Brain microvascular endothelial cell (primary cell): ENCODE results near the gene VEGFC.

ENCODE experiments used
- DNase-seq: peaks from one replicate; pipeline ENCODE4 v3.0.0-alpha.2; 2020
- H3K27ac ChIP-seq: fragments of 250-450 bp; sonication (Bioruptor Pico); 2 replicates; pipeline ENCODE4 v1.5.1; 2020; ENCODE audit warnings: mild to moderate bottlenecking, moderate library complexity
- H3K27me3 ChIP-seq: fragments of 250-450 bp; sonication (Bioruptor Pico); replicated peaks from 2 replicates; pipeline ENCODE4 v1.5.1; 2020; ENCODE audit warnings: mild to moderate bottlenecking
- H3K36me3 ChIP-seq: fragments of 250-450 bp; sonication (Bioruptor Pico); replicated peaks from 2 replicates; pipeline ENCODE4 v1.5.1; 2020; ENCODE audit warnings: mild to moderate bottlenecking
- H3K4me3 ChIP-seq: 2 replicates; pipeline ENCODE4 v1.5.1; 2011; ENCODE audit warnings: low read depth, mild to moderate bottlenecking, control low read depth, low read length, moderate library complexity
- in situ Hi-C: cut with HindIII; loops from 2 replicates; pipeline ENCODE4 v1.10.0; 2017; ENCODE audit warnings: low sequenced_read_pairs, low pct_ligation_motif_present
- TF ChIP-seq, protein P1 (sequence below): IDR thresholded peaks from 2 replicates; pipeline ENCODE4 v1.5.1; 2011; ENCODE audit warnings: low read depth, mild to moderate bottlenecking, moderate library complexity, low read length, control low read depth, inconsistent platforms; ENCODE audit errors: missing control alignments

Gene VEGFC

DNA sequence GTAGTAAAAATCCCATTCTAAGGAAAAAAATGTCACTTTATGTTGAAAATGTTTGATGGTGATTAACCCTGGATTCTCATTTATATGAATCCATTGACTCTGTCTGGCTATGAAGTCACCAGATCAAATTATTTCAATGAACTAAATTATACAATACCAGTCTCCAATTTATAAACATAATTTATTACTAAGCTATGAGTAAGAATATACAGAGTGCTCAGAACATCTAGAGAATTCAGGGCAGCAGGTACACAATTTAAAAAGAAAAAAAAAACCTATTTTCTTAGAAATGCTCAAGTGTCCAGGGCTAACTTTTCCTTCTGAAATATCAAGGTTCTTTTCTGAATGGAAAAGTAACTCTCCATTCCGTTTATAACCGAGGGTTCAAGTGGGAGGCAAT is 48.6 kb downstream of the VEGFC start:
- Histone ChIP-seq H3K27ac (no peak overlapping the region), H3K27me3 (no peaks in the 10 kb centered on the region), H3K4me3 (no peak overlapping the region), H3K36me3 (no peaks in the 10 kb centered on the region)
- no peak for DNase-seq
- TF ChIP-seq, protein P1, sequence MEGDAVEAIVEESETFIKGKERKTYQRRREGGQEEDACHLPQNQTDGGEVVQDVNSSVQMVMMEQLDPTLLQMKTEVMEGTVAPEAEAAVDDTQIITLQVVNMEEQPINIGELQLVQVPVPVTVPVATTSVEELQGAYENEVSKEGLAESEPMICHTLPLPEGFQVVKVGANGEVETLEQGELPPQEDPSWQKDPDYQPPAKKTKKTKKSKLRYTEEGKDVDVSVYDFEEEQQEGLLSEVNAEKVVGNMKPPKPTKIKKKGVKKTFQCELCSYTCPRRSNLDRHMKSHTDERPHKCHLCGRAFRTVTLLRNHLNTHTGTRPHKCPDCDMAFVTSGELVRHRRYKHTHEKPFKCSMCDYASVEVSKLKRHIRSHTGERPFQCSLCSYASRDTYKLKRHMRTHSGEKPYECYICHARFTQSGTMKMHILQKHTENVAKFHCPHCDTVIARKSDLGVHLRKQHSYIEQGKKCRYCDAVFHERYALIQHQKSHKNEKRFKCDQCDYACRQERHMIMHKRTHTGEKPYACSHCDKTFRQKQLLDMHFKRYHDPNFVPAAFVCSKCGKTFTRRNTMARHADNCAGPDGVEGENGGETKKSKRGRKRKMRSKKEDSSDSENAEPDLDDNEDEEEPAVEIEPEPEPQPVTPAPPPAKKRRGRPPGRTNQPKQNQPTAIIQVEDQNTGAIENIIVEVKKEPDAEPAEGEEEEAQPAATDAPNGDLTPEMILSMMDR = no peak
- in situ Hi-C loops = no loop called here

DNA sequence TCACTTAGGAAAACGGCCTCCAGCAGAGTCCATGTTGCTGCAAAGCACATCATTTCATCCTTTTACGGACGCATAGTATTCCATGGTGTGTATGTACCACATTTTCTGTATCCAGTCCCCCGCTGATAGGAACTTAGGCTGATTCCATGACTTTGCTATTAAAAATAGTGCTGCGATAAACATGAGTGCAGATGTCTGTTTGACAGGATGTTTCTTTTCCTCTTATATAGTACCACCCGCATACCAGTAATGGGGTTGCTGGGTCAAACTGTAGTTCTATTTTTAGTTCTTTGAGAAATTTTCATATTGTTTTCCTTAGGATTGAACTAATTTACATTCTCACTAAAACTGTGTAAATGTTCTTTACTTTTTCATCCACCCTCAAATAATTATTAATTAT is 50.5 kb downstream of the VEGFC start:
- TF ChIP-seq, protein P1 = no peak
- no peak for DNase-seq
- Histone ChIP-seq H3K27me3 (no peaks in the 10 kb centered on the region), H3K4me3 (no peak overlapping the region), H3K36me3 (no peaks in the 10 kb centered on the region), H3K27ac (no peak overlapping the region)
- in situ Hi-C loops = no loop called here

DNA sequence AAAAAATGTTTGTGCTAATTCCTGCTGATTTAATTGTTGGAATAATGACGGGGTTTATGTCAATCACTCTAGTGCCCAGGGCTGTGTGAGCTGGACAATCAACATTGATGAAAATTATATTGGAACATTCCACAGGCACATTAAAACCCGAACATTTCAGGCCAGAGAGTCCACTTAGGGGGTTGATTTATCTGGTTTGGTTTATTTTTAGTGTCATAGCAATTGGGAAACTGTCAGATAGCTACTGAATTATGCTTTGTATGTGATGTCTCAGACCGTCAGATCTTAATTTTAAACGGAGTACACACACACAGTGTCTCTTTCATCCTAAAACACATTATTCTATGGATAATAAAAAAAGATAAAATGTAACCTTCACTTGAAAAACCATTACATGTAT is 51.5 kb downstream of the VEGFC start:
- Histone ChIP-seq H3K27me3 (no peaks in the 10 kb centered on the region), H3K27ac (no peak overlapping the region), H3K4me3 (no peak overlapping the region), H3K36me3 (no peaks in the 10 kb centered on the region)
- TF ChIP-seq, protein P1 = no peak
- no peak for DNase-seq
- in situ Hi-C loops = no loop called here

DNA sequence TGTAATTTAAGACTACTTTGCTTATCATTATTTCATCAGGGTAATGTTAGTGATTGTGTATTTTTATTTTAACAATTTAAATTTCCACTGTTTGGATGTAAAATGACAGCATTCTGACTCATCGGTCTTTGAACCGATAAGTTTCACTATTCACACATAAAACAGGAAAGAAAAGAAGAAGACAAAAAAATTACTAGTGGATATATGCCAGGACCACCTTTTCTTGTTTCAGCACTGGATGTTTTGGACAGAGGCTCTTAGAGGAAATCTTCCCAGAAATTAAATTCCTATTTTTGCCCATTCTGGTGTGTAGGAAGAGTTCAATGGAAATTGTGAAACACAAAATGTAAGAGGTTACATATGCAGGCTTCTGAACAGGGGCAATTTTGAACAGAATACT is 57.4 kb downstream of the VEGFC start:
- Histone ChIP-seq H3K27ac (no peak overlapping the region), H3K4me3 (no peak overlapping the region), H3K27me3 (no peaks in the 10 kb centered on the region), H3K36me3 (no peaks in the 10 kb centered on the region)
- TF ChIP-seq, protein P1 = no peak
- in situ Hi-C loops = no loop called here
- peak; percentile 41 for DNase-seq

DNA sequence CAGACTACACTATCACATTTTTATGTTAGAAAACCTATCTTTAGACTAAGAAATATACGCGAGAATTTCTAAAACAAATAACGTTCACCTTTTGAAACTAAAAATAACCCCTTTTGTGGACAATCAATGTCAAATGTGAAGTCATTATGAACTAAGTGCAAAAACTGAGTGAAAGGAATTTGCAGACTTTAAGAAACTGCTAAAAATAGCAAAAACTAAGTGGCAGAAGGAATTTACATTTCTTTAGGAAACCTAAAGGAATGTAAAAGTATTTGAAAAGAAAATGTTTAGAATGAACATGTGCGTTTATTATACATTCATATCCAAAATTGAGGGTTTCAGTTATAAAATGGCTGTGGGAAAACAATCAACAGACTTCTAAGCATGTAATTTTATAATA is 58.3 kb downstream of the VEGFC start:
- H3K27ac ChIP-seq = no peak overlapping the region
- H3K36me3 ChIP-seq = no peaks in the 10 kb centered on the region
- no peak for DNase-seq
- no peaks in the 10 kb centered on the region for H3K27me3 ChIP-seq
- in situ Hi-C loops = no loop called here
- TF ChIP-seq, protein P1 = no peak
- no peak overlapping the region for H3K4me3 ChIP-seq

DNA sequence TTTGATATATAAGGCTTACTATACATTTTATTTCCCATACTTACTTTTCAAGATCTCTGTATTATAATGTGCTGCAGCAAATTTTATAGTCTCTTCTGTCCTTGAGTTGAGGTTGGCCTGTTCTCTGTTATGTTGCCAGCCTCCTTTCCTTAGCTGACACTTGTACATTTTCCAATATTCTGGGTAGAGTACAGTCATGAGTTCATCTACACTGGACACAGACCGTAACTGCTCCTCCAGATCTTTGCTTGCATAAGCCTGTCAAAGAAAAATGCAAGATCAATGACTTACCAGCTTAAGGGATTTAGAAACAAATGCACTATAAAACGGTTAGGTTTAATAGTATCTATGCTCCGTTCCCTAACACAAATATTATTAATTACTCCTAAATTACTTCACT is 63.2 kb downstream of the VEGFC start:
- TF ChIP-seq, protein P1 = no peak
- no peak for DNase-seq
- Histone ChIP-seq H3K27me3 (no peaks in the 10 kb centered on the region), H3K4me3 (no peak overlapping the region), H3K36me3 (peaks cover 8% of the 10 kb centered on the region), H3K27ac (no peak overlapping the region)
- in situ Hi-C loops = no loop called here
